Neural cell (in vitro differentiated cells): ENCODE measurements around the gene SMPDL3A. TPM values are rescaled to one million over a fixed set of nuclear protein-coding genes. Genes with fewer than 3 reads are reported as not detected.

Experiments used
- H2AFZ ChIP-seq: fragments of 200-600, 300-800 bp; sonication (generic), shearing (Covaris generic); 2 replicates; pipeline ENCODE4 v1.6.0; 2014; ENCODE audit warnings: low read depth, mild to moderate bottlenecking, antibody characterized with exemption, low read length, moderate library complexity
- H3F3A ChIP-seq: fragments of 200-600 bp; shearing (Covaris generic); 2 replicates; pipeline ENCODE4 v1.6.1; 2016; ENCODE audit warnings: mild to moderate bottlenecking, moderate library complexity, mixed read lengths, antibody characterized with exemption, low read length; ENCODE audit not compliant: insufficient read depth, poor library complexity, severe bottlenecking
- H3K27ac ChIP-seq: fragments of 200-600, 300-800 bp; sonication (generic), shearing (Covaris generic); 2 replicates; pipeline ENCODE4 v1.5.1; 2014; ENCODE audit warnings: mild to moderate bottlenecking, low read length, moderate library complexity
- H3K27me3 ChIP-seq: fragments of 300-800, 200-600 bp; sonication (generic), shearing (Covaris generic); 2 replicates; pipeline ENCODE4 v1.6.0; 2014; ENCODE audit warnings: mild to moderate bottlenecking, low read depth, low read length, moderate library complexity; ENCODE audit not compliant: insufficient read depth
- H3K36me3 ChIP-seq: fragments of 300-800, 200-600 bp; sonication (generic), shearing (Covaris generic); 2 replicates; pipeline ENCODE4 v1.5.1; 2014; ENCODE audit warnings: mild to moderate bottlenecking, antibody characterized with exemption, low read length, moderate library complexity; ENCODE audit not compliant: insufficient read depth
- H3K4me2 ChIP-seq: fragments of 300-800, 200-600 bp; sonication (generic), shearing (Covaris generic); 2 replicates; pipeline ENCODE4 v1.6.0; 2014; ENCODE audit warnings: mild to moderate bottlenecking, low read length
- H3K4me3 ChIP-seq: fragments of 300-800, 200-600 bp; sonication (generic), shearing (Covaris generic); 2 replicates; pipeline ENCODE4 v1.5.1; 2014; ENCODE audit warnings: mild to moderate bottlenecking, low read length, moderate library complexity
- H3K79me2 ChIP-seq: fragments of 200-600 bp; shearing (Covaris generic); replicated peaks from 2 replicates; pipeline ENCODE4 v1.6.0; 2014; ENCODE audit warnings: mild to moderate bottlenecking, low read length, moderate library complexity; ENCODE audit not compliant: insufficient read depth
- H3K9ac ChIP-seq: fragments of 300-800, 200-600 bp; sonication (generic), shearing (Covaris generic); 2 replicates; pipeline ENCODE4 v1.6.1; 2016; ENCODE audit warnings: mild to moderate bottlenecking, low read length, mixed read lengths
- H3K9me2 ChIP-seq: fragments of 200-600 bp; shearing (Covaris generic); 2 replicates; pipeline ENCODE4 v1.6.1; 2016; ENCODE audit warnings: mild to moderate bottlenecking, low read length, mixed read lengths; ENCODE audit not compliant: insufficient read depth
- H3K9me3 ChIP-seq: fragments of 200-600, 300-800 bp; sonication (generic), shearing (Covaris generic); 2 replicates; pipeline ENCODE4 v1.6.1; 2016; ENCODE audit warnings: mild to moderate bottlenecking, mixed run types, low read length, moderate library complexity, mixed read lengths
- H4K20me1 ChIP-seq: fragments of 200-600 bp; shearing (Covaris generic); 2 replicates; pipeline ENCODE4 v1.6.1; 2016; ENCODE audit warnings: mild to moderate bottlenecking, mixed run types; ENCODE audit not compliant: insufficient read depth
- EP300 ChIP-seq: fragments of 450-650 bp; conservative IDR thresholded peaks from 2 replicates; pipeline ENCODE4 v1.6.1; 2014; ENCODE audit warnings: antibody characterized with exemption, mild to moderate bottlenecking, moderate library complexity; ENCODE audit not compliant: poor library complexity, severe bottlenecking
- EZH2 ChIP-seq: fragments of 200-600, 300-800 bp; shearing (Covaris generic), sonication (generic); IDR thresholded peaks from 2 replicates; pipeline ENCODE4 v1.6.1; 2014; ENCODE audit warnings: antibody characterized with exemption, low read length, borderline replicate concordance, mild to moderate bottlenecking; ENCODE audit not compliant: insufficient read depth, poor library complexity, severe bottlenecking
- MXI1 ChIP-seq: fragments of 450-650 bp; conservative IDR thresholded peaks from 2 replicates; pipeline ENCODE4 v1.6.1; 2014; ENCODE audit warnings: antibody characterized with exemption, mild to moderate bottlenecking; ENCODE audit not compliant: poor library complexity, severe bottlenecking
- POLR2AphosphoS5 ChIP-seq: IDR thresholded peaks from 2 replicates; pipeline ENCODE4 v1.6.1; 2012
- RAD21 ChIP-seq: fragments of 450-650 bp; conservative IDR thresholded peaks from 2 replicates; pipeline ENCODE4 v1.6.1; 2014; ENCODE audit warnings: antibody characterized with exemption, mild to moderate bottlenecking, moderate library complexity
- REST ChIP-seq: IDR thresholded peaks from 2 replicates; pipeline ENCODE4 v1.6.1; 2012; ENCODE audit warnings: borderline replicate concordance
- SMC3 ChIP-seq: fragments of 450-650 bp; conservative IDR thresholded peaks from 2 replicates; pipeline ENCODE4 v1.6.1; 2014; ENCODE audit warnings: antibody characterized with exemption, mild to moderate bottlenecking, moderate library complexity; ENCODE audit not compliant: poor library complexity
- TAF1 ChIP-seq: IDR thresholded peaks from 2 replicates; pipeline ENCODE4 v1.6.1; 2012; ENCODE audit warnings: low read depth
- polyA plus RNA-seq: library from polyadenylated mRNA; depleted of rRNA; stranded (reverse); fragments of >200 nt; gene quantifications from 2 replicates; pipeline ENCODE4 v1.2.3, GENCODE V29; 2014
- TF ChIP-seq, protein P1 (sequence below): fragments of 450-650 bp; IDR thresholded peaks from 2 replicates; pipeline ENCODE4 v1.5.1; 2014; ENCODE audit warnings: antibody characterized with exemption, mild to moderate bottlenecking, moderate library complexity; ENCODE audit not compliant: poor library complexity, severe bottlenecking

The SMPDL3A gene
- polyA plus RNA-seq, 1 donor from 2014 or later: 8.2 TPM

DNA sequence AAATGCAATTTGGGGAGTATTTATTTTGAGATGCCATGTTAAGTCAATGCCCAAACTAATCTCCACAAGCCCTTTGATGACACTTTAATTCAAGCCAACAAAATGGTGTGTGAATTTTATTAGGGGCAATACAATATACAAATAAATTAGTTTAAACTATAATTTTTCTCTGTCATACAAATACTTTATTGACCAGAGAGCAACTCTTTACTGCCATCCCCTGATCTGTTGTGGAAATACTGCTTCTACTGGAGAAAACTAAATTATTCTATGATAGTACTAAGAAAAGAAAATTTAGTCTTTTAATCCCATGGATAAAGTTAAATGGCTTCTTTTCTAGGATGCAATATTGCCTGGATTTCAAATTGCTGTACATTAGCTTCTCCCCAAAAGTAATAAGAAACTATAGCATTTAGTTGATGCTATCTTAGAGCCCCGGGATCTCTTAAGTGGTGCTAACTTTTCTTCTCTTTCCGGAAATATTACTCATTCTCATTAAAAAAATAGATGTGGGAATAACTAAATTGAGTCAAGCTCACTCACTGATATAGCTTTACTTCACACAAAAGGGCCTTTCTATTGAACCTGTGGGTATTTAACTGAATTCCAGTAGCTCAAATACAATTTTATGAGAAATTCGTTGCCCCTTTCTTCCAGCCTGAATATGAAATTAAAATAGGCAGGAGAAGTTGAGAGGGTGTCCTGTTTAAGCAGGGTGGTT is 49.2 kb downstream of the SMPDL3A start:
- H3K36me3 ChIP-seq: no peaks in the 10 kb centered on the region
- no peaks in the 10 kb centered on the region for H3K9me2 ChIP-seq
- TF ChIP-seq EZH2 (no peak), POLR2AphosphoS5 (no peak), TAF1 (no peak), SMC3 (peak; percentile 67), RAD21 (peak; percentile 66), REST (no peak)
- TF ChIP-seq, protein P1, sequence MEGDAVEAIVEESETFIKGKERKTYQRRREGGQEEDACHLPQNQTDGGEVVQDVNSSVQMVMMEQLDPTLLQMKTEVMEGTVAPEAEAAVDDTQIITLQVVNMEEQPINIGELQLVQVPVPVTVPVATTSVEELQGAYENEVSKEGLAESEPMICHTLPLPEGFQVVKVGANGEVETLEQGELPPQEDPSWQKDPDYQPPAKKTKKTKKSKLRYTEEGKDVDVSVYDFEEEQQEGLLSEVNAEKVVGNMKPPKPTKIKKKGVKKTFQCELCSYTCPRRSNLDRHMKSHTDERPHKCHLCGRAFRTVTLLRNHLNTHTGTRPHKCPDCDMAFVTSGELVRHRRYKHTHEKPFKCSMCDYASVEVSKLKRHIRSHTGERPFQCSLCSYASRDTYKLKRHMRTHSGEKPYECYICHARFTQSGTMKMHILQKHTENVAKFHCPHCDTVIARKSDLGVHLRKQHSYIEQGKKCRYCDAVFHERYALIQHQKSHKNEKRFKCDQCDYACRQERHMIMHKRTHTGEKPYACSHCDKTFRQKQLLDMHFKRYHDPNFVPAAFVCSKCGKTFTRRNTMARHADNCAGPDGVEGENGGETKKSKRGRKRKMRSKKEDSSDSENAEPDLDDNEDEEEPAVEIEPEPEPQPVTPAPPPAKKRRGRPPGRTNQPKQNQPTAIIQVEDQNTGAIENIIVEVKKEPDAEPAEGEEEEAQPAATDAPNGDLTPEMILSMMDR: peak; percentile 64
- no peaks in the 10 kb centered on the region for H4K20me1 ChIP-seq
- H3K9ac ChIP-seq: no peak overlapping the region
- no peak overlapping the region for H2AFZ ChIP-seq
- H3F3A ChIP-seq: no peaks in the 10 kb centered on the region
- H3K27ac ChIP-seq: no peak overlapping the region
- no peaks in the 10 kb centered on the region for H3K79me2 ChIP-seq
- no peaks in the 10 kb centered on the region for H3K27me3 ChIP-seq
- H3K4me3 ChIP-seq: no peak overlapping the region
- H3K9me3 ChIP-seq: no peaks in the 10 kb centered on the region
- no peak overlapping the region for H3K4me2 ChIP-seq

DNA sequence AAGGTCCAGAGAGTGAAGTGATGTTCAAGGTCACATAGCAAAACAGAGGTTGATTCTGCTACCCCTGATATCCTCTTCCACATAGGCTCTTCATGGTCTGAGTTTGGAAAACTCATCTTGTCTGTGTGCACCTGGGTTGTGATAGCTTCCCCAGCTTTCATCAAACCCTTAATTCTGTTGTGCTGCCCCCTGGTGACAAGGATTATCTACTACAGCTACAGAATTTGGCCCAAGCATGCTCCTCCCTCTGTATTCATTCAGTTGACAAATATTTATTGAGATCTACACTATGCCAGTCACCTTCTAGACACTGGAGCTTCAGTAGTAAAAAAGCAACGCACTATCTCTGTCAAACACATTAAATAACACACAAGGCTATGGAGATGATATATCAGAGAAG is 50.4 kb downstream of the SMPDL3A start:
- Histone ChIP-seq H3K79me2 (no peaks in the 10 kb centered on the region), H3K27ac (no peak overlapping the region), H3K9me2 (no peaks in the 10 kb centered on the region), H3K4me3 (no peak overlapping the region), H2AFZ (no peak overlapping the region), H3K36me3 (no peaks in the 10 kb centered on the region), H3K9ac (no peak overlapping the region), H3K27me3 (no peaks in the 10 kb centered on the region), H3K9me3 (no peaks in the 10 kb centered on the region), H3K4me2 (no peak overlapping the region), H3F3A (no peaks in the 10 kb centered on the region), H4K20me1 (no peaks in the 10 kb centered on the region)
- TF ChIP-seq SMC3 (peak; percentile 74), EP300 (no peak), TAF1 (no peak), RAD21 (peak; percentile 58), REST (no peak), MXI1 (no peak), POLR2AphosphoS5 (no peak), EZH2 (no peak)
- TF ChIP-seq, protein P1: peak; percentile 64
